HG03139 (cell line): ENCODE data around the gene STK32A.
"Not testable (repeated sequence)": the region's sequence is repeated elsewhere in the genome, so short reads cannot be mapped to it uniquely, and the experiment has no call there.

Source experiments
- ATAC-seq: cut with Tn5 transposase; IDR thresholded peaks from one replicate; pipeline ENCODE4 v1.9.1; 2021; ENCODE audit not compliant: unreplicated experiment

The STK32A gene

GRCh38 chr5:147234825-147235635 is at the start of gene STK32A:
Gene STK32A (plus strand): TSS chr5:147235026. CDS start chr5:147239635, 4,609 bp downstream.
- no peak for ATAC-seq

- ATAC-seq, result no peak
Measured at GRCh38 chr5:147187099-147187540, 47.7 kb upstream of the STK32A start.

- peak; percentile 67 for ATAC-seq
Measured at GRCh38 chr5:147188200-147189108, 46.4 kb upstream of the STK32A start.

GRCh38 chr5:147189109-147189424 is 45.8 kb upstream of the STK32A start:
- ATAC-seq, result no peak

GRCh38 chr5:147190331-147190730 is 44.5 kb upstream of the STK32A start:
- peak; percentile 78 for ATAC-seq

- ATAC-seq, result no peak
Measured at GRCh38 chr5:147193123-147193522, 41.7 kb upstream of the STK32A start.

- no peak for ATAC-seq
Measured at GRCh38 chr5:147200004-147200403, 34.8 kb upstream of the STK32A start.

GRCh38 chr5:147203213-147203612 is 31.6 kb upstream of the STK32A start:
- ATAC-seq, result no peak

GRCh38 chr5:147204576-147204975 is 30.2 kb upstream of the STK32A start:
- ATAC-seq, result no peak

- ATAC-seq, result no peak
Measured at GRCh38 chr5:147208134-147208533, 26.7 kb upstream of the STK32A start.

GRCh38 chr5:147216552-147217154 is 18.2 kb upstream of the STK32A start:
- ATAC-seq, result no peak

GRCh38 chr5:147223343-147223742 is 11.5 kb upstream of the STK32A start:
- ATAC-seq, result no peak

GRCh38 chr5:147223948-147224791 is 10.7 kb upstream of the STK32A start:
- no peak for ATAC-seq

GRCh38 chr5:147225938-147226337 is 8.9 kb upstream of the STK32A start:
- no peak for ATAC-seq

GRCh38 chr5:147226512-147226911 is 8.3 kb upstream of the STK32A start:
- ATAC-seq, result no peak

- no peak for ATAC-seq
Measured at GRCh38 chr5:147234239-147234824, 494 bp upstream of the STK32A start.

- no peak for ATAC-seq
Measured at GRCh38 chr5:147240266-147240985, 5.6 kb downstream of the STK32A start.

GRCh38 chr5:147243238-147243637 is 8.4 kb downstream of the STK32A start:
- ATAC-seq, result not testable (repeated sequence)

GRCh38 chr5:147245381-147246165 is 10.7 kb downstream of the STK32A start:
- no peak for ATAC-seq
